Activated T-cell treated with anti-CD3 and anti-CD28 coated beads, Interleukin-2, amount 50 U/mL, for 1 hour (primary cell): ENCODE measurements around the gene SLC66A1.

Experiments used
- DNase-seq: peaks from one replicate; pipeline ENCODE4 v3.0.0-alpha.2; 2020

SLC66A1 gene

GRCh38 chr1:19365721-19366120 is 53.6 kb downstream of the SLC66A1 start:
- no peak for DNase-seq

GRCh38 chr1:19366599-19367536 is 54.7 kb downstream of the SLC66A1 start:
- DNase-seq: no peak

DNA sequence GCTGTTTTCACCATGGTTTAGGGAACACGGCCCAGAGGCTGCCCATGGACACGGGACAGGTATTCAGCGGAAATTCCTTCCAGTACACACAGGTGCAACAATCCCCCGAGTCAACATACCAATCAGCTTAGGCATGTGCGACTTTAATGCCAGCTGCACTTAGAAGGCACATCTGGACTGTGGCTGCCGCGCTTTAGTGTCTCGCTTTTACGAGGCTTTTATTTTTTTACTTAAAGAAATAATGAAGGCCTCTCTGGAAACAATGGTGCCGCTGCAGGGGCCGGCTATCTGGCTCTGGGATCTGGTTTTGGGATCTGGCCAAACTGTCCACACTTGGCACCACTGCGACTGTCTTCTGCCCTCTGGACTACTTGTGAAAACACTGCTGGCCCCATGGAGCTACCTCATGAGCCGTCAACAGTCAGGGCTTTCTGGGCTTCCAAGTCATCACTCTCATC is 55.5 kb downstream of the SLC66A1 start:
- no peak for DNase-seq

DNA sequence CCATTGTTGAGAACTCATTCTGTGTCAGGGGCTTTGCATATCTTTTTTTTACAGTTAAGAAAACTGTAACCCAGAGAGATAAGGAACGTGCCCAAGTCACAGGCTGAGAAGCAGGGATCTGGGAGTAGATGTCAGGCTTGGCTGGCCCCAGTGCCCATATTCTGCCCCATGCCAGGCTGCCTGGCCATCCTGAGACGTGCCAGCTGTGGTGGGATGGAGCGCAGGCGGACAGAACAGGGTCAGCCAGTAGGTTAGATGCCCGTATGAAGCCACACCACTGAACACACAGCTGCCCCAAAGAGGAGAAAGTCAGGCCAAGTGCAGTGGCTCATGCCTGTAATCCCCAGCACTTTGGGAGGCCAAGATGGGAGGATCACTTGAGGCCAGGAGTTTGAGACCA is 55.9 kb downstream of the SLC66A1 start:
- no peak for DNase-seq

DNA sequence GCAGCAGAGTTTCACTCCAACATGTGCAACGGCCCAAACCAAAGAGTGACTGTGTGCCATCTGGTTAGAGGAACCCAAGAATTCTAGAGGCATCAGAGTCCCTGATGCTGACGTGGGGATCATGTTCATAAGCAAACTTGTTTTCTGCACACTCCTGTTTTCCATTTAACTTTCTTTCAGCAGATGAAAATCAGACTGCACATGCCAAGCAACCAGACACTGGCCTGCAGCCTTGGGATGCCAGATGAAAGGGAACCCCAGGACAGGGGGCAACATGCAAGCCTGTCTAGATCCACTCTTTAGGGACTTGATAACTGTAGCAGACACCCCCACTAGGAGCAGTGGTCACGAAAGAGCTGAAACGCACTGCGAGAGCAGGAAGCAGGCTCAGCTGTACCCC is 56.8 kb downstream of the SLC66A1 start:
- no peak for DNase-seq

DNA sequence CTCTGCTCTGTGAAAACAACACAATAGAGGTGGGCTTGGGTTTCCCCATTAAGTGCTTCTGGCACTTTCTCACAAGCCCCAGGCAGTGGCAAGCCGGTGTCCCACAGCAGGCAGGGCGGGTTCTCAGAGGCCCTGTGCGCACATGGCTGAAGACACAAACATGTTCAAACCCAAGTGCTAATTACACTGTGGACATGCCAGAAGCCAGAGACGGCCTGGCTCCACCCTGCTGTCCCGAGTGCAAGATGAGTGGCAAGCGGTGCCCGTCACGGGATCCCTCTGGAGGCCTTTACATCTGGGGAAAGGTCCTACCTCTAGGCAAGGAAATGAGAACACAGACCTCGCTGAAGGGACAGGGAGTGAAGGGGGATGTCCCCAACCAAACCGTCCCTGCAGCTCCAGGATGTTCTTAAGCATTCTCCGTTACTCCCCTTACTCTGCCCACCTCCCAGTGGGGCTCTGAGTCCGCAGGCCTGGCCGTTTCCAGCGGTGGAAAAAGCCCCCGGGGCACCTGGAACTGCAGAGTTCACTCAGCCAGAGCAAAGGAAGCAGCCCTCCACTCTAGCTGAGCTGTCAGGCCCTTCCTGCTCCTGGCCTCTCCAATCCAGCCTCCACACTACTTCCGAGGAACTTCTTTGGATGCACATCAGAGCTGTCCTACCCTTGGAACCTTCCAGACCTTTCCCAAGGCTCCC is 57.4 kb downstream of the SLC66A1 start:
- DNase-seq: no peak

DNA sequence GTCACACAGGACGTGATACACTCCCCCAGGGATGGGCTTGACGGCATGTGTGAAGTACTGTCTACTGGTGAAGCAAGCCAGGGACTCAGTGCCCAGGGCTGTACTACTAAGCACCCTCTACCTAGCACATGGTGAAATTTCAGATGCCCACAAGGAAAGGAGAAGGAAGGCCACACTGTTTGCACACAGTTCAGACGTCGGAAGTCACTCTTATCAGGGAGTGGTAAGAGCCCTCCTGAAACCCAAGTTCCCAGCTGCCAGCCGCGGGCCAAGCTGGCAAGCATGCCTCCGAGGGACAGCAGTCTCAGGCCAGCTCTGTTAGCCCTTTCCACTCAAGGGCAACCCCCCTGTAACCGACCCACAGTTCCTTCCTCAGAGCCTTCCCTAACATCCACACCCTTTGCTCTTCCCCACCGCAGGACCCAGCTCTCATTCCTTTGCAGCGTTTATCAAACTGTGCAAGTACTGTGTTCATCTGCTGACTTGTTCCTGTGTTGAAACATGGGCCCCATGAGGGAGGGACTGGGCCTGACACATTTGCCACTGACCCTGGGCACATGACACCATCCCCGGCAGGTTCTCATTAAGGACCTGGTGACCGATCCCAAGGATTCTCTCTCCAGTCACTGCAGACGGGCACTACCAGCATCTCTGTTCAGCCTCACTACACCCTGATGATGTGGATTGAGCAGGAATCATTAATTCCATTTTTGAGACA is 58.5 kb downstream of the SLC66A1 start:
- DNase-seq: no peak

DNA sequence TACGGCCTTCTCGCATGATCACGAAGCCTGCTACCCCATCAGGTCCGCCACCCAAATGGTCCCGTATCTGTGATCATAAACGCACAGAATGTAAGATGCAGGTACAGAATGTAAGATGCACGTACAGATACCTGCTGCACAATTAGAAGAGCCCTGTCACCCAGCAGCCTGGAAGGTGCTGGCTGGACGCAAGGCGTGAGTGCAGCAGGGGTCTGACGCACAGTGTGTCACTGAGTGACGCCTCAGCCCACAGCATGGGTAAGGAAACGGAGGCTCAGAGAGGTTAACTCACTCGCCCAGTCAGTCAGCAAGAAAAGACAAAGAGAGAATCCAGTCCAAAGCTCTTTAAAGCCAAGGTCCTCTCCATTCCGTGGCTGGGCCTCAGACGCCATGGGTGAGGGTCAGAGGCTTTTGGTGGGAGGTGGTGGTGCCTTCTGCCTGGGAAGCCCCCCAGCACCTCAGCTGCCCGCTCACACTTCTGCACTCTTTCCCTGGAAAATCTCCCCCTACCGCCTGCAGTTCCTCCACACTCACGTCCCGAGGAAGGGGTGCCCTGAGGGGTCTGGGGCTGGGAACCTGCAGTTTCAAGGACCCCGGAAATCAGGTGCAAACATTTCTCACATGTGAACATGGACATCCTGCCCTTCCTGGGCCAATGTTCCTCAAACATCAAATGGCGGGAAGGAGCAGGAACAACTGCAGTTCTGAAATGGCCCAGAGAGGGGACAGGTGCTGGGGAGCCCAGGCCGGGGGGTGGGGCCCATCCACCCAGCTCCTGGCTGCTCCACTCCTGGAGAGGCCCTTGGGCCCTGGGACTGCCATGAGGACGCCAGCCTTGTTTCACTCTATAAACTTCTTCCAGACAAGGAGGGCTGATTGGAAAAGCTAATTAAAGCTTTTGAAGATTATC is 59.4 kb downstream of the SLC66A1 start:
- no peak for DNase-seq

- no peak for DNase-seq
Observed at GRCh38 chr1:19372136-19372514, 60.0 kb downstream of the SLC66A1 start.

DNA sequence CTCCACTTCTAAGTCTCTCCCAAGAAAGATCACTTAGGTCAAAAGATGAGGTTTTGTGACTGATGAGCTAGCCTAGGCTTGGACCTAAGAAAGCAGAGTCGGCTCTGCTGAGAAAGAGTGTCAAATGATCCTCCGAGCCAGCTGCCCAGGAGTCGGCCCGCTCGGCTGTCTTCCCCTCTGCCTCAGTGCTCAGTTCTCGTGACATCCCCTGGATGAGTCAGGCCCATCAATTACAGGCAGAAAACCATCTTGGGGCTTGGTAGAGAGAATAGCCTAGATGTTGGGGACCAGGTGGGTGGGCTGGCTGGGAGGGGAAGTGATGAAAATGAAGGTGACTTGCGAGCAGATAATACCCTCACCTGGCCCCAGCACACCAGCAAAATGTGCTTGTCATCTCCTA is 60.5 kb downstream of the SLC66A1 start:
- DNase-seq: no peak

GRCh38 chr1:19373211-19374082 is 61.3 kb downstream of the SLC66A1 start:
- DNase-seq: no peak

DNA sequence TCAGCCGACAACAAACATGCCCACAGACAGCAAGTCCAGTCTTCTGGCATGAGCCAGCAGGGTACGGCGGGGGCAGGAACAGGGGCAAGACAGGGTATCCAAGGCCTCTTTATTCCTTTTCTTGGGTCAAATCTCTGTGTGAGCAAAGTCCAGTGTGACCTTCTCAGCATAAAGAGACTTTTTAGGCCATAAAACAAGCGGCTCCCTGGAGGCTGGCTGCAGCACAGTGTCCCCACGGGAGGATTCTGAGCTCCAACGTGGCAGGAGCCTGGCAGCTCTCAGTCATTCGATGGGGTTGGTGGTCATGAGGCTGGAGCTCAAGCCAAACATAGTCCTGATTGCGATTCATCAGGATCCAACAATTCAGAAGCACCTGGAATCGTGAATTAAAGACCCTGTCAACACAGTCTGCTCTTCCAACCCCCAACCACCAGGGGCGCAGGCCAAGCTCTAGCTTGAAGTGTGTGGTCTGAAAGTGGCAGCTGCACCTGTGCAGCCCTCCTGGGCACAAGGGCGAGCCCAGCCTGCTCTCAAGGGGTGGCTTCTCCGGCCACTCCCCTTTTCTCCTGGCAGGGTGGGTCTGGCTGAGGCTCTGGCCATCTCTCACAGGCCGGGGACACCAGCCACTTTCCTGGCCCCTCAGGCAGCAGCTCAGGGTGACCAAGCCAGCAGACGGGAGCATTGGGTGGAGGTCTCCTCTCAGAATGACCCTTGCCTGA is 62.1 kb downstream of the SLC66A1 start:
- DNase-seq: no peak

GRCh38 chr1:19374926-19375325 is 62.8 kb downstream of the SLC66A1 start:
- DNase-seq: no peak

DNA sequence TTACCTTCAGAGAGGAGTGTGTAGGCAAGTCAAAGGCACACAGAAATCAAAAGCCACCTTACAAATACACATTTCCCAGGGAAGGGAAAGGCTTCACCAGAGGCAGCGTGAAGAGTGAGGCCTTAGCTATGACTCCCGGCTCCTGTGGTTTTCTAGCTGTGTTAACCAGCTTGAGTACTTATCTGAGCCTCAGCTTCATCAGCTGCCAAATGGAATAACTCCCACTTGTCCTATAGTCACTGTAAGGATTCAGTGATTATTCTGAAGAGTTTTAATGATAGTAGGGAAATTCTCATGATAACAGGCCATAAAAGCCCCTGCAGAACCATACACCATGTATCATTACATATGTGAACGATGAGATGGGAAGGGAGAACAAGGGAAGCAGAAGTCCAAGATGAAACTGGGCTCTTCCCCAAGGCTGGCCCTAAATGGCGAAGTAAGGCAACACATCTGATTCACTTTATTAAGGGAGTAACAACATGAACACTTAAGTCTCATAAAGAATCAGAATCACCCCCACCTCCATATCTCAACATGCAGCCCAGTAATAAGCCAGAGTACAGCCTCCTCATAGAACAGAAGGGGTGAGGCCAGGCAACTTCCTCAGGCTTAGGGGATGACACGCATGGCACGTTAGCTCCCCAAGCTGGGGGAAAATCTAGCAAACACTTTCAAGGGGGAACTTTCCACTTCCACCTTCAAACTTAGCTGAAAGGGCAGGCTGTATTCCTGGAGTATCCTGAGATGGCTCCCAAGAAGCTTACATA is 63.7 kb downstream of the SLC66A1 start:
- no peak for DNase-seq

DNA sequence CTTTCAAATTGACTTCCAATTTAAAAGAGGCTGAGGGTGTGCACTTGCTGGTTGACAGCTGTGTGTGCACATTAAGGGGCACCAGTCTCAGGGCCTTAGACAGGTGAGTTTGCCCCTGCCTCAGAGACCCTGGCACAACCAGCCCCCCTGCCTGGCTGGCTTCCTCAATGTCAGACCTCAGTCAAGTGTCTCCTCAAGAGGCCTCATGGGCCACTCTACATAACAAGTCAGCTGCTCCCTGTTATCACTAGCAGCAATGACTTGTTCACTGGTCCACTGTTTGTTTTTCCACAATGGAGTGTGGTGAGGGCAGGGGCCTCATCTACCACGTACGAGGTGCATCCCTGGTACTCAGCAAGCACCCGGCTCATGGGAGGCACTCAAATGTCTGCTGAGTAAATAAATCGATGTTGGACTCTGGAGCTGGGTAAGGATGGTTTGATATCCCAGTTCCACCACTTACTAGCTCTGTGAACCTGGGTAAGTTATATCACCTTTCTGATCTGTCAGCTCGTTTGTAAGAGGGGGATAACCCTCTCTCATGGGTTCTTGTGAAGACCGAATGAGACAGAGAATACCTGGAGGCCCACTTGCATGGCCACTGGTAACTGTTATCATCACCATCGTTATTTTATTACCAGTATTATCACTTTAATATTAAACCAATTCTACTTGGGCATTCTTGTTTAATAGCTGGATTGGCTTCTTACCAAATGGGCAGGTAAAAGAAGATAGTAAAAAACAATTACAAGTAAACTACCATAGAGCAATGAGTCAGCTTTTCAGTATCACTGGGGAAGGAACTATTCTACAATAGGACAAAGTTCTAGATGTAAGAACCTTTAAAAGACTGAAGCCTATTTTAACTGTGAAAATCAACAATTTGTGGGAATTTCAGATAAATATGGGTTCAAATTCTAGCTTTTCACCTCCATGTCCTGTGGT is 64.6 kb downstream of the SLC66A1 start:
- DNase-seq: no peak

- DNase-seq: no peak
Observed at GRCh38 chr1:19377812-19378718, 65.9 kb downstream of the SLC66A1 start.
